ENCODE data around the gene FLNB. TPM values are rescaled to one million over a fixed set of nuclear protein-coding genes. Genes with fewer than 3 reads are reported as not detected.

FLNB gene
- total RNA-seq, 1 donor from 2014 or later: 32.0 TPM

- no peak overlapping the region for H3K4me3 Mint-ChIP-seq
- H3K79me2 ChIP-seq (ENCODE audit: low read depth): no peaks in the 10 kb centered on the region
- H3K36me3 ChIP-seq: no peaks in the 10 kb centered on the region
Observed at GRCh38 chr3:58093574-58094195, 85.5 kb downstream of the FLNB start.

GRCh38 chr3:58094657-58095056 is 86.4 kb downstream of the FLNB start:
- H3K4me1 ChIP-seq: no peaks in the 10 kb centered on the region
- no peak overlapping the region for H3K27ac ChIP-seq
- Mint-ChIP-seq H3K4me1 (no peaks in the 10 kb centered on the region), H3K9me3 (no peaks in the 10 kb centered on the region), H3K27me3 (ENCODE audit: insufficient read depth, low read depth) (peaks cover 3% of the 10 kb centered on the region), H3K27ac (no peak overlapping the region), H3K36me3 (peaks cover 10% of the 10 kb centered on the region), H3K4me3 (no peak overlapping the region)
- H4K20me1 ChIP-seq (ENCODE audit: low read depth): no peaks in the 10 kb centered on the region
- H2AFZ ChIP-seq (replicated peaks): no peak overlapping the region
- TF ChIP-seq EZH2phosphoT487 (IDR thresholded peaks at IDR 0.05): no peak
- no peak for TF ChIP-seq CTCF (IDR thresholded peaks at IDR 0.05)
- no peak for TF ChIP-seq EZH2 (IDR thresholded peaks at IDR 0.05)
- no peaks in the 10 kb centered on the region for H3F3A ChIP-seq (ENCODE audit: low read depth)
- no peaks in the 10 kb centered on the region for H3K79me2 ChIP-seq (ENCODE audit: low read depth)
- no peaks in the 10 kb centered on the region for H3K9me3 ChIP-seq (ENCODE audit: low read depth)
- no peaks in the 10 kb centered on the region for H3K36me3 ChIP-seq
- no peak overlapping the region for H3K9ac ChIP-seq
- H3K4me2 ChIP-seq: no peak overlapping the region
- no peak overlapping the region for H3K4me3 ChIP-seq
- DNase-seq (ENCODE audit: low spot score): no peak
- H3K27me3 ChIP-seq: no peaks in the 10 kb centered on the region

More at GRCh38 chr3:58093574-58094195, 85.5 kb downstream of the FLNB start:
- no peak for DNase-seq (ENCODE audit: low spot score)
- Histone ChIP-seq H3K27me3 (no peaks in the 10 kb centered on the region), H3K9me3 (ENCODE audit: low read depth) (no peaks in the 10 kb centered on the region), H4K20me1 (ENCODE audit: low read depth) (no peaks in the 10 kb centered on the region), H3K27ac (no peak overlapping the region), H3F3A (ENCODE audit: low read depth) (no peaks in the 10 kb centered on the region), H2AFZ (replicated peaks) (no peak overlapping the region), H3K4me2 (no peak overlapping the region), H3K4me3 (no peak overlapping the region), H3K9ac (no peak overlapping the region), H3K4me1 (no peaks in the 10 kb centered on the region)
- TF ChIP-seq CTCF (IDR thresholded peaks at IDR 0.05): no peak
- no peak for TF ChIP-seq EZH2phosphoT487 (IDR thresholded peaks at IDR 0.05)
- TF ChIP-seq EZH2 (IDR thresholded peaks at IDR 0.05): no peak
- Mint-ChIP-seq H3K9me3 (no peaks in the 10 kb centered on the region), H3K36me3 (peaks cover 12% of the 10 kb centered on the region), H3K27ac (no peak overlapping the region), H3K4me1 (no peaks in the 10 kb centered on the region), H3K27me3 (ENCODE audit: insufficient read depth, low read depth) (peaks cover 3% of the 10 kb centered on the region)

- Mint-ChIP-seq H3K4me1 (no peaks in the 10 kb centered on the region), H3K36me3 (peaks cover 10% of the 10 kb centered on the region), H3K9me3 (no peaks in the 10 kb centered on the region), H3K27me3 (ENCODE audit: insufficient read depth, low read depth) (peaks cover 3% of the 10 kb centered on the region), H3K27ac (no peak overlapping the region), H3K4me3 (no peak overlapping the region)
- H2AFZ ChIP-seq (replicated peaks): no peak overlapping the region
- no peaks in the 10 kb centered on the region for H3K36me3 ChIP-seq
- H3K79me2 ChIP-seq (ENCODE audit: low read depth): no peaks in the 10 kb centered on the region
- TF ChIP-seq EZH2 (IDR thresholded peaks at IDR 0.05): no peak
- H3K27ac ChIP-seq: no peak overlapping the region
- no peaks in the 10 kb centered on the region for H3K4me1 ChIP-seq
- no peaks in the 10 kb centered on the region for H3K27me3 ChIP-seq
- no peak overlapping the region for H3K9ac ChIP-seq
- no peaks in the 10 kb centered on the region for H3K9me3 ChIP-seq (ENCODE audit: low read depth)
- no peaks in the 10 kb centered on the region for H3F3A ChIP-seq (ENCODE audit: low read depth)
- no peak overlapping the region for H3K4me2 ChIP-seq
- DNase-seq (ENCODE audit: low spot score): no peak
- no peak overlapping the region for H3K4me3 ChIP-seq
- H4K20me1 ChIP-seq (ENCODE audit: low read depth): no peaks in the 10 kb centered on the region
Observed at GRCh38 chr3:58095603-58096138, 87.4 kb downstream of the FLNB start.

GRCh38 chr3:58098531-58098930 is 90.3 kb downstream of the FLNB start:
- H4K20me1 ChIP-seq (ENCODE audit: low read depth): no peaks in the 10 kb centered on the region
- H3K4me3 Mint-ChIP-seq: no peak overlapping the region
- no peak overlapping the region for H3K9ac ChIP-seq
- no peak overlapping the region for H3K4me2 ChIP-seq
- no peaks in the 10 kb centered on the region for H3F3A ChIP-seq (ENCODE audit: low read depth)
- H3K27me3 ChIP-seq: no peaks in the 10 kb centered on the region
- H3K27ac Mint-ChIP-seq: no peak overlapping the region
- H3K4me3 ChIP-seq: no peak overlapping the region
- no peaks in the 10 kb centered on the region for H3K79me2 ChIP-seq (ENCODE audit: low read depth)
- H3K36me3 Mint-ChIP-seq: peaks cover 21% of the 10 kb centered on the region
- no peaks in the 10 kb centered on the region for H3K9me3 ChIP-seq (ENCODE audit: low read depth)
- H3K36me3 ChIP-seq: no peaks in the 10 kb centered on the region
- H3K9me3 Mint-ChIP-seq: no peaks in the 10 kb centered on the region
- TF ChIP-seq CTCF (IDR thresholded peaks at IDR 0.05): no peak
- no peak overlapping the region for H3K27ac ChIP-seq
- H3K4me1 ChIP-seq: no peaks in the 10 kb centered on the region
- peaks cover 6% of the 10 kb centered on the region for H3K27me3 Mint-ChIP-seq (ENCODE audit: insufficient read depth, low read depth)
- H2AFZ ChIP-seq (replicated peaks): no peak overlapping the region
- DNase-seq (ENCODE audit: low spot score): no peak
- H3K4me1 Mint-ChIP-seq: no peaks in the 10 kb centered on the region
